ENCODE measurements around the gene PDSS1. TPM values are rescaled to one million over a fixed set of nuclear protein-coding genes. Genes with fewer than 3 reads are reported as not detected.

Gene PDSS1
- total RNA-seq, 1 experiment from 2014 or later, result 18.4 TPM

DNA sequence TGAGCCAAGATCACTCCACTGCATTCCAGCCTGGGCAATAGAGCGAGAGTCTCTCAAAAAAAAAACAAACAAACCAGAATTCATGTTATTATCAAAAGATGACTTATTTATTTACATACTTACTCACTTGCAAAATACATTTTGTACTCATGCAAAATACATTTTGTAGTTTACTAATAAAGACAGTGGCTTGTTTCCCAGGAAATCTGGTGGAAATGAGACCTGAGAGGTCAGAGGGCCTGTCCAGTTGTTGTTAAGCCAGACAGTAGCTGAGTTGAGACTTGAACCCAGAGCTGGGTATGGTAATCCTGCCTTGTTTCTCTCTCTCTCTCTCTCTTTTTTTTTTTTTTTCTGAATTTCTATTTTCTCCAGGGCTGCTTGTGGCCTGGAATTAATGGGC, 29.5 kb downstream of the PDSS1 start:
- Mint-ChIP-seq H3K9me3 (no peaks in the 10 kb centered on the region), H3K27ac (no peak overlapping the region), H3K4me3 (no peak overlapping the region), H3K27me3 (ENCODE audit: low read depth) (no peaks in the 10 kb centered on the region), H3K36me3 (ENCODE audit: insufficient read depth in 1 of 3, low read depth in 3 of 3) (peaks cover 19 to 76% (median 44%) of the 10 kb centered on the region in 3 experiments; a peak in 6 of 7 replicates), H3K4me1 (no peaks in the 10 kb centered on the region)
- no peak overlapping the region for H2AK5ac ChIP-seq (ENCODE audit: insufficient read length, low read length)
- no CpG with 5 or more reads among the region's 1 CpG for WGBS (ENCODE audit: extremely low coverage, insufficient read length, low lambda C conversion rate)
- H3K18ac ChIP-seq (ENCODE audit: insufficient read length, low read depth, low read length), result no peak overlapping the region
- H3K9me3 ChIP-seq (ENCODE audit: control insufficient read depth, low read depth, low read length), result no peaks in the 10 kb centered on the region
- no peak overlapping the region for H3K9ac ChIP-seq (ENCODE audit: extremely low read depth, insufficient read length, low read length)
- no peak overlapping the region for H2BK12ac ChIP-seq (ENCODE audit: insufficient read length, low read depth, low read length)
- no peak overlapping the region for H3K27ac ChIP-seq (ENCODE audit: insufficient read length, low read depth, low read length)
- no peaks in the 10 kb centered on the region for H4K20me1 ChIP-seq (ENCODE audit: control insufficient read depth, insufficient read depth, insufficient read length)
- no peak overlapping the region for H2AFZ ChIP-seq (ENCODE audit: low read length)
- H3K79me1 ChIP-seq (ENCODE audit: insufficient read depth, low read depth, low read length, poor library complexity, severe bottlenecking), result no peaks in the 10 kb centered on the region
- H3K4me1 ChIP-seq (ENCODE audit: insufficient read depth, low read length), result no peaks in the 10 kb centered on the region
- no peak overlapping the region for H2BK120ac ChIP-seq (ENCODE audit: low read depth, low read length, poor library complexity, severe bottlenecking)
- DNase-seq, result no peak
- H4K5ac ChIP-seq (ENCODE audit: insufficient read length, low read depth, low read length), result no peak overlapping the region
- H2BK5ac ChIP-seq (ENCODE audit: insufficient read length, low read length), result no peak overlapping the region
- H2BK20ac ChIP-seq (ENCODE audit: low read depth, low read length, poor library complexity, severe bottlenecking), result no peak overlapping the region
- no peak overlapping the region for H3K56ac ChIP-seq (ENCODE audit: insufficient read length, low read depth, low read length)
- TF ChIP-seq, protein P1, sequence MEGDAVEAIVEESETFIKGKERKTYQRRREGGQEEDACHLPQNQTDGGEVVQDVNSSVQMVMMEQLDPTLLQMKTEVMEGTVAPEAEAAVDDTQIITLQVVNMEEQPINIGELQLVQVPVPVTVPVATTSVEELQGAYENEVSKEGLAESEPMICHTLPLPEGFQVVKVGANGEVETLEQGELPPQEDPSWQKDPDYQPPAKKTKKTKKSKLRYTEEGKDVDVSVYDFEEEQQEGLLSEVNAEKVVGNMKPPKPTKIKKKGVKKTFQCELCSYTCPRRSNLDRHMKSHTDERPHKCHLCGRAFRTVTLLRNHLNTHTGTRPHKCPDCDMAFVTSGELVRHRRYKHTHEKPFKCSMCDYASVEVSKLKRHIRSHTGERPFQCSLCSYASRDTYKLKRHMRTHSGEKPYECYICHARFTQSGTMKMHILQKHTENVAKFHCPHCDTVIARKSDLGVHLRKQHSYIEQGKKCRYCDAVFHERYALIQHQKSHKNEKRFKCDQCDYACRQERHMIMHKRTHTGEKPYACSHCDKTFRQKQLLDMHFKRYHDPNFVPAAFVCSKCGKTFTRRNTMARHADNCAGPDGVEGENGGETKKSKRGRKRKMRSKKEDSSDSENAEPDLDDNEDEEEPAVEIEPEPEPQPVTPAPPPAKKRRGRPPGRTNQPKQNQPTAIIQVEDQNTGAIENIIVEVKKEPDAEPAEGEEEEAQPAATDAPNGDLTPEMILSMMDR (conservative IDR thresholded peaks at IDR 0.05), result no peak
- H3K4ac ChIP-seq (ENCODE audit: low read depth, low read length), result no peak overlapping the region
- no peak overlapping the region for H3K14ac ChIP-seq (ENCODE audit: insufficient read depth, low read length)
- H3K23ac ChIP-seq (ENCODE audit: insufficient read length, low read depth, low read length), result no peak overlapping the region
- no peaks in the 10 kb centered on the region for H3K27me3 ChIP-seq (ENCODE audit: insufficient read depth, low read length)
- H3K23me2 ChIP-seq (ENCODE audit: insufficient read length, low read depth, low read length, poor library complexity, severe bottlenecking), result no peaks in the 10 kb centered on the region
- no peak overlapping the region for H4K8ac ChIP-seq (replicated peaks; ENCODE audit: insufficient read length, low read depth, low read length)
- no peak overlapping the region for H3T11ph ChIP-seq (ENCODE audit: low read length)
- H2BK15ac ChIP-seq (ENCODE audit: low read depth, low read length), result no peak overlapping the region
- H4K91ac ChIP-seq (ENCODE audit: insufficient read length, low read depth, low read length), result no peak overlapping the region
- H3K79me2 ChIP-seq (ENCODE audit: insufficient read depth, low read length), result no peaks in the 10 kb centered on the region
- no peak overlapping the region for H3K4me2 ChIP-seq (ENCODE audit: insufficient read depth, insufficient read length, low read length)
